ENCODE measurements around the gene TAGLN.

Gene TAGLN

GRCh38 chr11:117220999-117221774 is 22.0 kb downstream of the TAGLN start:
- Histone ChIP-seq H3K36me3 (peaks cover 99% of the 10 kb centered on the region), H3K4me2 (no peak overlapping the region), H3K27ac (no peak overlapping the region)

GRCh38 chr11:117221775-117222517 is 22.8 kb downstream of the TAGLN start:
- Histone ChIP-seq H3K9ac (no peak overlapping the region), H4K20me1 (0 out of 2 replicates have a peak, but pooled peaks cover 3% of the 10 kb centered on the region), H3K9me3 (no peaks in the 10 kb centered on the region), H3K4me1 (no peaks in the 10 kb centered on the region), H3K36me3 (peaks cover 97% of the 10 kb centered on the region), H3K4me3 (no peak overlapping the region), H3K27me3 (no peaks in the 10 kb centered on the region), H3K4me2 (no peak overlapping the region), H3K27ac (no peak overlapping the region)
- no peak for TF ChIP-seq Cebpa-rat (IDR thresholded peaks at IDR 0.05)

More at GRCh38 chr11:117220999-117221774, 22.0 kb downstream of the TAGLN start:
- no peak for TF ChIP-seq Cebpa-rat (IDR thresholded peaks at IDR 0.05)
- Histone ChIP-seq H3K4me1 (no peaks in the 10 kb centered on the region), H3K27me3 (no peaks in the 10 kb centered on the region), H3K9ac (no peak overlapping the region), H3K4me3 (no peak overlapping the region), H4K20me1 (no peaks in the 10 kb centered on the region), H3K9me3 (no peaks in the 10 kb centered on the region)

GRCh38 chr11:117222991-117223740 is 24.0 kb downstream of the TAGLN start:
- no peak overlapping the region for H3K4me2 ChIP-seq
- no peaks in the 10 kb centered on the region for H3K27me3 ChIP-seq
- no peaks in the 10 kb centered on the region for H3K9me3 ChIP-seq
- TF ChIP-seq Cebpa-rat (IDR thresholded peaks at IDR 0.05): no peak
- peaks cover 97% of the 10 kb centered on the region for H3K36me3 ChIP-seq
- H3K4me3 ChIP-seq: no peak overlapping the region
- no peak overlapping the region for H3K9ac ChIP-seq
- no peaks in the 10 kb centered on the region for H3K4me1 ChIP-seq
- peaks cover 15% of the 10 kb centered on the region; the same call in 1 of the 2 replicates for H4K20me1 ChIP-seq
- no peak overlapping the region for H3K27ac ChIP-seq

GRCh38 chr11:117223741-117224689 is 24.8 kb downstream of the TAGLN start:
- no peak for TF ChIP-seq Cebpa-rat (IDR thresholded peaks at IDR 0.05)
- no peak overlapping the region for H3K9ac ChIP-seq
- H3K4me2 ChIP-seq: no peak overlapping the region
- H3K4me1 ChIP-seq: no peaks in the 10 kb centered on the region
- H4K20me1 ChIP-seq: peaks cover 20% of the 10 kb centered on the region; the same call in 1 of the 2 replicates
- no peak overlapping the region for H3K4me3 ChIP-seq
- no peaks in the 10 kb centered on the region for H3K27me3 ChIP-seq
- H3K9me3 ChIP-seq: no peaks in the 10 kb centered on the region
- peaks cover 97% of the 10 kb centered on the region for H3K36me3 ChIP-seq
- no peak overlapping the region for H3K27ac ChIP-seq

- Histone ChIP-seq H3K9me3 (no peaks in the 10 kb centered on the region), H4K20me1 (peaks cover 35% of the 10 kb centered on the region; the same call in 1 of the 2 replicates), H3K36me3 (peaks cover 92% of the 10 kb centered on the region), H3K4me2 (no peak overlapping the region), H3K9ac (no peak overlapping the region), H3K4me3 (no peak overlapping the region), H3K27me3 (no peaks in the 10 kb centered on the region), H3K27ac (no peak overlapping the region), H3K4me1 (peaks cover 15% of the 10 kb centered on the region)
- TF ChIP-seq Cebpa-rat (IDR thresholded peaks at IDR 0.05): no peak
Observed at GRCh38 chr11:117225553-117226170, 26.5 kb downstream of the TAGLN start.

GRCh38 chr11:117226388-117227385 is 27.5 kb downstream of the TAGLN start:
- Histone ChIP-seq H3K4me2 (no peak overlapping the region), H3K4me3 (no peak overlapping the region), H3K27ac (no peak overlapping the region), H3K36me3 (peaks cover 82% of the 10 kb centered on the region), H3K9ac (no peak overlapping the region), H4K20me1 (peaks cover 39% of the 10 kb centered on the region; the same call in 1 of the 2 replicates), H3K4me1 (peaks cover 23% of the 10 kb centered on the region), H3K9me3 (no peaks in the 10 kb centered on the region), H3K27me3 (no peaks in the 10 kb centered on the region)
- no peak for TF ChIP-seq Cebpa-rat (IDR thresholded peaks at IDR 0.05)

- H3K27me3 ChIP-seq: no peaks in the 10 kb centered on the region
- peaks cover 24% of the 10 kb centered on the region for H3K4me1 ChIP-seq
- no peak overlapping the region for H3K4me2 ChIP-seq
- no peak overlapping the region for H3K27ac ChIP-seq
- H3K36me3 ChIP-seq: peaks cover 68% of the 10 kb centered on the region
- H3K9me3 ChIP-seq: no peaks in the 10 kb centered on the region
- no peak for TF ChIP-seq Cebpa-rat (IDR thresholded peaks at IDR 0.05)
- H3K9ac ChIP-seq: no peak overlapping the region
- peaks cover 39% of the 10 kb centered on the region; the same call in 1 of the 2 replicates for H4K20me1 ChIP-seq
- no peak overlapping the region for H3K4me3 ChIP-seq
Observed at GRCh38 chr11:117228091-117228490, 28.9 kb downstream of the TAGLN start.
